Esophagus muscularis mucosa (tissue), 4 donors: Measurements from ENCODE around the gene PLPPR3. TPM values are rescaled to one million over a fixed set of nuclear protein-coding genes. Genes with fewer than 3 reads are reported as not detected.
A peak's percentile ranks its signal among the peaks of the same experiment; 100 is the strongest.

Source experiments
- DNase-seq: peaks from one replicate; pipeline ENCODE4 v3.0.0-alpha.2; 2017; ENCODE audit errors: extremely low spot score
- H3K27ac ChIP-seq, 4 donors: fragments of 200-600 bp; sonication (generic); replicated peaks in 1 of 4; 1 replicate in 3 of 4; 2 replicates in 1 of 4; pipeline ENCODE4 v1.5.1; 2016 to 2019; ENCODE audit warnings: mild to moderate bottlenecking in 1 of 4
- H3K27me3 ChIP-seq, 4 donors: fragments of 200-600 bp; sonication (generic); one replicate each; pipeline versions ENCODE4 v1.5.1 to v1.6.0; 2016 to 2019
- H3K36me3 ChIP-seq, 4 donors: fragments of 200-600 bp; sonication (generic); one replicate each; pipeline ENCODE4 v1.5.1; 2016 to 2019
- H3K4me1 ChIP-seq, 4 donors: fragments of 200-600 bp; sonication (generic); one replicate each; pipeline ENCODE4 v1.5.1; 2016 to 2019
- H3K4me3 ChIP-seq, 4 donors: fragments of 200-600 bp; sonication (generic); 1 replicate in 2 of 4; 2 replicates in 2 of 4; pipeline ENCODE4 v1.5.1; 2016 to 2019; ENCODE audit warnings: mild to moderate bottlenecking in 4 of 4, moderate library complexity in 1 of 4
- H3K9me3 ChIP-seq, 4 donors: fragments of 200-600 bp; sonication (generic); 1 replicate in 3 of 4; 2 replicates in 1 of 4; pipeline ENCODE4 v1.5.1; 2016 to 2019
- EP300 ChIP-seq: sonication (generic); formaldehyde crosslinking; IDR thresholded peaks from one replicate; pipeline ENCODE4 v1.6.1; 2017; ENCODE audit warnings: antibody characterized with exemption
- POLR2A ChIP-seq: fragments of 450-650 bp; IDR thresholded peaks from one replicate; pipeline ENCODE4 v1.6.1; 2017; ENCODE audit warnings: antibody characterized with exemption, moderate library complexity, mild to moderate bottlenecking, low read depth
- POLR2AphosphoS5 ChIP-seq, 2 donors: sonication (generic); formaldehyde crosslinking; IDR thresholded peaks; one replicate each; pipeline ENCODE4 v1.6.1; 2017; ENCODE audit warnings: antibody characterized with exemption in 2 of 2
- WGBS: methylation state at CpG from one replicate; pipeline ENCODE4 v1.1.5; 2018; 5-methylcytosine and 5-hydroxymethylcytosine counted together
- intact Hi-C: fragments of 100-400 bp; cut with DNase I; formaldehyde crosslinking; loops from one replicate; pipeline ENCODE4 v1.15.1; 2023
- total RNA-seq, 4 donors: library from RNA; depleted of rRNA; stranded (reverse); fragments of >200 nt; gene quantifications; one replicate each; pipeline versions ENCODE4 v1.1.0 to v1.2.1, GENCODE V29; 2016
- TF ChIP-seq, protein P1 (sequence below), 3 experiments: fragments of 200-600 bp in 2 of 3; fragments of 450-650 bp in 1 of 3; sonication (generic) in 2 of 3; IDR thresholded peaks; one replicate each; pipeline ENCODE4 v1.5.1; 2017 to 2019; ENCODE audit warnings: antibody characterized with exemption in 3 of 3, mild to moderate bottlenecking in 2 of 3, moderate library complexity in 1 of 3

The PLPPR3 gene, protein sequence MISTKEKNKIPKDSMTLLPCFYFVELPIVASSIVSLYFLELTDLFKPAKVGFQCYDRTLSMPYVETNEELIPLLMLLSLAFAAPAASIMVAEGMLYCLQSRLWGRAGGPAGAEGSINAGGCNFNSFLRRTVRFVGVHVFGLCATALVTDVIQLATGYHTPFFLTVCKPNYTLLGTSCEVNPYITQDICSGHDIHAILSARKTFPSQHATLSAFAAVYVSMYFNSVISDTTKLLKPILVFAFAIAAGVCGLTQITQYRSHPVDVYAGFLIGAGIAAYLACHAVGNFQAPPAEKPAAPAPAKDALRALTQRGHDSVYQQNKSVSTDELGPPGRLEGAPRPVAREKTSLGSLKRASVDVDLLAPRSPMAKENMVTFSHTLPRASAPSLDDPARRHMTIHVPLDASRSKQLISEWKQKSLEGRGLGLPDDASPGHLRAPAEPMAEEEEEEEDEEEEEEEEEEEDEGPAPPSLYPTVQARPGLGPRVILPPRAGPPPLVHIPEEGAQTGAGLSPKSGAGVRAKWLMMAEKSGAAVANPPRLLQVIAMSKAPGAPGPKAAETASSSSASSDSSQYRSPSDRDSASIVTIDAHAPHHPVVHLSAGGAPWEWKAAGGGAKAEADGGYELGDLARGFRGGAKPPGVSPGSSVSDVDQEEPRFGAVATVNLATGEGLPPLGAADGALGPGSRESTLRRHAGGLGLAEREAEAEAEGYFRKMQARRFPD
- total RNA-seq: not detected

DNA sequence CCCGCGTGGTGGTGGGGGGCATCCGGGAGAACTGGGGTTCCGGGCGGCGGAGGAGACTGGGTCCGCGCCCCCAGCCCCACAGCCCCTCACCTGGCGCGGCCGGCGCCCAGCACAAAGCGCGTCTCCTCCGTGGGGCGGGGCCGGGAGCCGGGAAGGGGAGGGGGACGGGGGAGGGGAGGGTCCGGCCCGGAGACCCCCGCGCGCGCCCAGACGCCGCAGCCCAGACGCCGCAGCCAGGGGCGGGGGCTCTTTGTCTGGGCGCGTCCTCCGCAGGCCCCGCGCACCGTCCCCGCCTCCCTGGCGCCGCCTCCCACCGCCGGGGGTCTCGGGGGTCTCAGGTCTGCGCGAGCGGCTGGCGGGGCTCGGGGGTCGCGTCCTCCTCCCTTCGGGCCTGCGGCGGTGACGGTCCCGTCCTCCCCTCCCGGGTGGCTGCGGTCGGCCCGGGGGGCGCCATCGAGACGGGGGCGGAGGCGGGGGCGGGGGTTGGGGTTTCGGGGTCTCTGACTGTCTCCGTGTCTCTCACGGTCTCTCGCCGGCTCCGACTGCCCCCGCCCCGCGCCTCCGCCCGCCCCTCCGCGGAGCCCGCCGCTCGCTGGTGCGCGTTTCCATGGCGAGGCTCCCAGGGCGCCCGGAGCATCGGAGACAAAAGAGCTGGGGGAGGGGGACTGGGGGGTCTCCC lies at the start of gene PLPPR3:
Gene PLPPR3 (minus strand): TSS at position 131 of the 679 bp plus-strand sequence. CDS start 396 bp downstream, outside the sequence.
- no CpG with 5 or more reads among the region's 86 CpGs for WGBS
- Histone ChIP-seq H3K27ac (no peak within 1 kb of the TSS), H3K4me3 (peak within 1 kb of the TSS; percentile 41 to 56 (median 46)), H3K9me3 (no peaks in the 10 kb centered on the region), H3K4me1 (peaks cover 16 to 21% (median 19%) of the 10 kb centered on the region in 4 donors), H3K36me3 (no peaks in the 10 kb centered on the region), H3K27me3 (peaks cover 0 to 44% (median 24%) of the 10 kb centered on the region in 4 donors)
- TF ChIP-seq POLR2AphosphoS5 (IDR thresholded peaks at IDR 0.05) (no peak), POLR2A (no peak), EP300 (no peak)
- TF ChIP-seq, protein P1, sequence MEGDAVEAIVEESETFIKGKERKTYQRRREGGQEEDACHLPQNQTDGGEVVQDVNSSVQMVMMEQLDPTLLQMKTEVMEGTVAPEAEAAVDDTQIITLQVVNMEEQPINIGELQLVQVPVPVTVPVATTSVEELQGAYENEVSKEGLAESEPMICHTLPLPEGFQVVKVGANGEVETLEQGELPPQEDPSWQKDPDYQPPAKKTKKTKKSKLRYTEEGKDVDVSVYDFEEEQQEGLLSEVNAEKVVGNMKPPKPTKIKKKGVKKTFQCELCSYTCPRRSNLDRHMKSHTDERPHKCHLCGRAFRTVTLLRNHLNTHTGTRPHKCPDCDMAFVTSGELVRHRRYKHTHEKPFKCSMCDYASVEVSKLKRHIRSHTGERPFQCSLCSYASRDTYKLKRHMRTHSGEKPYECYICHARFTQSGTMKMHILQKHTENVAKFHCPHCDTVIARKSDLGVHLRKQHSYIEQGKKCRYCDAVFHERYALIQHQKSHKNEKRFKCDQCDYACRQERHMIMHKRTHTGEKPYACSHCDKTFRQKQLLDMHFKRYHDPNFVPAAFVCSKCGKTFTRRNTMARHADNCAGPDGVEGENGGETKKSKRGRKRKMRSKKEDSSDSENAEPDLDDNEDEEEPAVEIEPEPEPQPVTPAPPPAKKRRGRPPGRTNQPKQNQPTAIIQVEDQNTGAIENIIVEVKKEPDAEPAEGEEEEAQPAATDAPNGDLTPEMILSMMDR (IDR thresholded peaks at IDR 0.05): no peak
- no peak for DNase-seq
- intact Hi-C loops: no loop called here

DNA sequence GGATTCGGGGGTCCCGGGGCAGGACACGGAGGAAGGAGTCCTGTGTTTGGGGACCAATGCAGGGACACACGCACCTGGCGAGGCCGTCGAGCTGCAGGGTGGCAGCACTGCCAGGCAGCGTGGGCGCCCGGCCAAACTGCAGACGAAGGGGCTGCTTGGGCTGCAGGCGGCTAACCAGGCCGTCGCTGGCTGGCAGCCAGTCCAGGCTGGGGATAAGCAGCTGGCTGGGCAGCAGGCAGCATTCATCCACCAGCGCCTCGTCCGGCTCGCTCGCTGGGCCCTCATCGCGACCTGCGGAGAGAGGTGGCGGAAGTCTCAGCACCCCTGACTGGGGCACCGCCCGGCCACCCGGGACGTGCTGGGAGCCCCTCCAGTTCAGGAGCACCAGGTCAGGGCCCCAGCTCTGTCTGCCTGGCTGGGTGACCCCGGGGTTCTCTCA lies 49.2 kb upstream of the PLPPR3 start:
- TF ChIP-seq, protein P1 (IDR thresholded peaks at IDR 0.05): no peak
- peak in 1 of 2 donors; percentile 16 for TF ChIP-seq POLR2AphosphoS5 (IDR thresholded peaks at IDR 0.05)
- peak overlapping the region in 3 of 4 donors; percentile 40 to 86 (median 76) for H3K27ac ChIP-seq
- DNase-seq: no peak
- intact Hi-C loops: no loop called here
- H3K4me1 ChIP-seq: peaks cover 16 to 37% (median 34%) of the 10 kb centered on the region in 4 donors
- no peak overlapping the region for H3K4me3 ChIP-seq
- no peaks in the 10 kb centered on the region for H3K9me3 ChIP-seq
- WGBS: 68% methylated on average over 14 of the region's 28 CpGs
- H3K36me3 ChIP-seq: peaks cover 11 to 82% (median 72%) of the 10 kb centered on the region in 4 donors
- H3K27me3 ChIP-seq: no peaks in the 10 kb centered on the region

DNA sequence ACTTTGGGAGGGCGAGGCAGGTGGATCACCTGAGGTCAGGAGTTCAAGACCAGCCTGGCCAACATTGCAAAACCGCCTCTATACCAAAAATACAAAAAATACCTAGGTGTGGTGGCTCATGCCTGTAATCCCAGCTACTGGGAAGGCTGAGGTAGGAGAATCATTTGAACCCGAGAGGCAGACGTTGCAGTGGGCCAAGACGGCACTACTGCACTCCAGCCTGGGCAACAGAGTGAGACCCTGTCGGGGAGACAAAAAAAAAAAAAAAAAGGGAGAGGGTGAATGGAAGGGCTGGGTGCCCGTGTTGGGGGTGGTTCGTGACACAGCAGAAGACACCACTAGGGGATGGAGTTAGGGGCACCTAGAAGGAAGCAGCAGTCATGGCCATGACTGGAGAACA lies 48.6 kb upstream of the PLPPR3 start:
- Histone ChIP-seq H3K9me3 (no peaks in the 10 kb centered on the region), H3K27ac (peak overlapping the region; percentile 68 to 86 (median 79)), H3K36me3 (peaks cover 6 to 75% (median 66%) of the 10 kb centered on the region in 4 donors), H3K4me3 (no peak overlapping the region), H3K27me3 (no peaks in the 10 kb centered on the region), H3K4me1 (peaks cover 16 to 37% (median 34%) of the 10 kb centered on the region in 4 donors)
- intact Hi-C loops: no loop called here
- TF ChIP-seq POLR2A (no peak), POLR2AphosphoS5 (IDR thresholded peaks at IDR 0.05) (no peak), EP300 (no peak)
- TF ChIP-seq, protein P1 (IDR thresholded peaks at IDR 0.05): no peak
- no peak for DNase-seq
- WGBS: 91% methylated on average over 7 of the region's 8 CpGs

DNA sequence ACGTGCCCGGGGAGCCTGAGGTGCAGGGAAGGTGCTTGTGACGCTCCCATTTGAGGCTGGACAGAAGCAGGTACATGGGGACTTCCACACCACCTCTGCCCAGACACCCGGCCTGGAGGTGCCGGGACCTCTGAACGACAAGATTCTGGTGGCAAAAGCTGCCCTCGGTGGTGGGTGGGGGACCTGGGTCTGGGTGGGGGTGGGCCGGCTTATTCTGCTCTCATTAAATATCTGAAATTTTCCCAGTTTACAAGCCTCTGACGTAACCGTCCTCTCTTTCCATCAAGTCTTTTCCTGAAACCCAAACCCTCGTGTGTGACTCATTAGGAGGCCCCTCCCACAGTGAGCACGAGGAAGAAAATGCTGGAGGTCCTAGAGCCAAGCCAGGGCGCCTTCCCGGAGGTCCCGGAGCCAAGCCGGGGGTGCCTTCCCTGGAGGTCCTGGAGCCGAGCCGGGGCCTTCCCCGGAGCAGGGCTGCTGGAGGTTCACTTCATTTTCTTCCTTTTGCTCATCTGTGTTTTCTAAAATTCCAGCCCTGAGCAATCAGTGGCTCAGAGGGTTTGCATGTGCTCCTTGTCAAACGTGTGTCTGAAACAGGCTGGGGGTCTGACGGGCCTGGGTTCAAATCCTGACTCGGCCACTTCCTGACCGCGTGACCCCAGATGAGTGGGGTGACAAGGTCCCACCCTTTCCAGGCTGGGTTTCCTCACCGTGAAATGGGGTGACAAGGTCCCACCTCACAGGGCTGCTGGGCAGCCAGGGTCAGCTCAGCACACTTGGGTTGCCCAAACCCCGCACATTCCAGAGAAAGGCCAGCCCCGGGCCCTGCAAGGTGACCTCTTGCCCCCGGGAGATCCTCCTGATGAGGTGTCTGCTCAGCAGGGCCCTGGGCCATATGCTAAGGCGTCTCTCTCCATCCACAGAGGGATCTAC lies 47.8 kb upstream of the PLPPR3 start:
- intact Hi-C loops: loop anchor here (10.0 kb wide), 1 partner anchor 65 kb away; no protein-coding TSS in a partner anchor

More for the DNA sequence above, 47.8 kb upstream of the PLPPR3 start:
- DNase-seq: peak; percentile 96
- no peaks in the 10 kb centered on the region for H3K27me3 ChIP-seq
- 56% methylated on average over 21 of the region's 29 CpGs for WGBS
- H3K27ac ChIP-seq: peak overlapping the region; percentile 68 to 86 (median 79)
- H3K9me3 ChIP-seq: no peaks in the 10 kb centered on the region
- peaks cover 6 to 67% (median 58%) of the 10 kb centered on the region in 4 donors for H3K36me3 ChIP-seq
- no peak overlapping the region for H3K4me3 ChIP-seq
- peak; percentile 33 to 37 for TF ChIP-seq POLR2AphosphoS5 (IDR thresholded peaks at IDR 0.05)
- TF ChIP-seq, protein P1 (IDR thresholded peaks at IDR 0.05): no peak
- peaks cover 16 to 37% (median 34%) of the 10 kb centered on the region in 4 donors for H3K4me1 ChIP-seq
